ENCODE measurements around the gene UQCR10.
A peak's percentile ranks its signal among the peaks of the same experiment; 100 is the strongest.

Gene UQCR10

GRCh38 chr22:29767171-29768051 is at the start of gene UQCR10:
Gene UQCR10 (plus strand): TSS chr22:29767369. CDS start chr22:29767399, 30 bp downstream.
- DNase-seq = peak; percentile 90

- DNase-seq = no peak
These were observed 49.4 kb upstream of the UQCR10 start for GRCh38 chr22:29717789-29718188.

- no peak for DNase-seq
These were observed 47.9 kb upstream of the UQCR10 start for GRCh38 chr22:29718949-29719898.

- DNase-seq = no peak
These were observed 47.1 kb upstream of the UQCR10 start, which contains the start of gene CABP7 for GRCh38 chr22:29719899-29720645. Gene CABP7 (plus strand): TSS chr22:29720003. CDS start chr22:29720425, 422 bp downstream.

- no peak for DNase-seq
These were observed 46.3 kb upstream of the UQCR10 start for GRCh38 chr22:29720811-29721323.

- DNase-seq = no peak
These were observed 45.0 kb upstream of the UQCR10 start for GRCh38 chr22:29722151-29722550.

- DNase-seq = no peak
These were observed 44.6 kb upstream of the UQCR10 start for GRCh38 chr22:29722587-29722986.

GRCh38 chr22:29723766-29724165 is 43.4 kb upstream of the UQCR10 start:
- DNase-seq = no peak

- no peak for DNase-seq
These were observed 42.3 kb upstream of the UQCR10 start for GRCh38 chr22:29724843-29725242.

- DNase-seq = no peak
These were observed 41.1 kb upstream of the UQCR10 start for GRCh38 chr22:29726106-29726505.

- DNase-seq = no peak
These were observed 40.5 kb upstream of the UQCR10 start for GRCh38 chr22:29726512-29727130.

- DNase-seq = no peak
These were observed 40.0 kb upstream of the UQCR10 start for GRCh38 chr22:29727131-29727523.

- DNase-seq = no peak
These were observed 38.0 kb upstream of the UQCR10 start for GRCh38 chr22:29729161-29729560.

- no peak for DNase-seq
These were observed 35.9 kb upstream of the UQCR10 start for GRCh38 chr22:29731058-29731850.

GRCh38 chr22:29732883-29733282 is 34.3 kb upstream of the UQCR10 start:
- DNase-seq = no peak

- no peak for DNase-seq
These were observed 33.6 kb upstream of the UQCR10 start for GRCh38 chr22:29733362-29734201.

GRCh38 chr22:29734406-29734805 is 32.8 kb upstream of the UQCR10 start:
- DNase-seq = no peak

- no peak for DNase-seq
These were observed 32.3 kb upstream of the UQCR10 start for GRCh38 chr22:29734838-29735237.

- no peak for DNase-seq
These were observed 31.8 kb upstream of the UQCR10 start for GRCh38 chr22:29735416-29735815.

Measured in CD4-positive, alpha-beta T cell treated with Interleukin-4 for 4 hours (primary cell).